Mesenchymal stem cell (in vitro differentiated cells and primary cell): ENCODE measurements around the gene DST.

ENCODE experiments used
- DNase-seq: peaks from one replicate; pipeline ENCODE4 v3.0.0-alpha.2; 2013
- H2AFZ ChIP-seq: one replicate; pipeline ENCODE4 v1.6.1; 2013; ENCODE audit warnings: low read depth, mild to moderate bottlenecking, control low read depth, inconsistent platforms, low read length, moderate library complexity
- H2AK5ac ChIP-seq: 2 replicates; pipeline ENCODE4 v1.6.1; 2013; ENCODE audit warnings: low read length, moderate library complexity, mild to moderate bottlenecking, inconsistent platforms; ENCODE audit not compliant: severe bottlenecking
- H2BK120ac ChIP-seq: one replicate; pipeline ENCODE4 v1.6.1; 2013; ENCODE audit warnings: low read depth, mild to moderate bottlenecking, inconsistent platforms, low read length, moderate library complexity
- H2BK12ac ChIP-seq, 2 experiments: one replicate each; pipeline ENCODE4 v1.6.1; 2013; ENCODE audit warnings: inconsistent platforms in 2 of 2, low read length in 2 of 2, mild to moderate bottlenecking in 2 of 2, moderate library complexity in 2 of 2, control low read depth in 1 of 2
- H2BK15ac ChIP-seq: one replicate; pipeline ENCODE4 v1.6.1; 2013; ENCODE audit warnings: mild to moderate bottlenecking, low read depth, inconsistent platforms; ENCODE audit not compliant: poor library complexity, severe bottlenecking
- H2BK5ac ChIP-seq: 2 replicates; pipeline ENCODE4 v1.6.1; 2013; ENCODE audit warnings: low read depth, mild to moderate bottlenecking, low read length, control low read depth, inconsistent platforms; ENCODE audit not compliant: poor library complexity, severe bottlenecking
- H3K14ac ChIP-seq, 2 experiments: one replicate each; pipeline ENCODE4 v1.6.1; 2013; ENCODE audit warnings: inconsistent platforms in 2 of 2, low read length in 2 of 2, control low read depth in 1 of 2, mild to moderate bottlenecking in 1 of 2, moderate library complexity in 1 of 2
- H3K18ac ChIP-seq, 2 experiments: one replicate each; pipeline ENCODE4 v1.6.1; 2013; ENCODE audit warnings: inconsistent platforms in 2 of 2, low read length in 2 of 2, control low read depth in 1 of 2, low read depth in 1 of 2, mild to moderate bottlenecking in 1 of 2
- H3K23ac ChIP-seq, 2 experiments: one replicate each; pipeline ENCODE4 v1.6.1; 2013; ENCODE audit warnings: inconsistent platforms in 2 of 2, low read length in 2 of 2, mild to moderate bottlenecking in 2 of 2, moderate library complexity in 2 of 2, control low read depth in 1 of 2
- H3K27ac ChIP-seq: 2 replicates; pipeline ENCODE4 v1.5.1; 2013; ENCODE audit warnings: mild to moderate bottlenecking, moderate library complexity, low read length, control low read depth, inconsistent platforms; ENCODE audit not compliant: poor library complexity, severe bottlenecking
- H3K27me3 ChIP-seq, 2 experiments: 2 replicates each; pipeline versions ENCODE4 v1.6.1 to v1.7.0; 2013; ENCODE audit warnings: low read length in 2 of 2, mild to moderate bottlenecking in 2 of 2, moderate library complexity in 2 of 2, control low read depth in 1 of 2, inconsistent platforms in 1 of 2; ENCODE audit not compliant: control insufficient read depth in 1 of 2, insufficient read depth in 1 of 2
- H3K36me3 ChIP-seq, 2 experiments: 2 replicates each; pipeline versions ENCODE4 v1.6.1 to v1.7.0; 2013; ENCODE audit warnings: low read length in 2 of 2, control low read depth in 1 of 2, inconsistent platforms in 1 of 2, low read depth in 1 of 2, mild to moderate bottlenecking in 1 of 2; ENCODE audit not compliant: insufficient read depth in 2 of 2, control insufficient read depth in 1 of 2
- H3K4ac ChIP-seq, 2 experiments: one replicate each; pipeline ENCODE4 v1.6.1; 2013; ENCODE audit warnings: inconsistent platforms in 2 of 2, low read length in 2 of 2, mild to moderate bottlenecking in 2 of 2, moderate library complexity in 2 of 2, control low read depth in 1 of 2, low read depth in 1 of 2
- H3K4me1 ChIP-seq: 2 replicates; pipeline ENCODE4 v1.6.1; 2013; ENCODE audit warnings: low read depth, low read length, control low read depth; ENCODE audit not compliant: control insufficient read depth, insufficient read depth
- H3K4me2 ChIP-seq: 2 replicates; pipeline ENCODE4 v1.6.1; 2013; ENCODE audit warnings: low read length, mild to moderate bottlenecking, inconsistent platforms; ENCODE audit not compliant: poor library complexity, severe bottlenecking
- H3K4me3 ChIP-seq, 2 experiments: 2 replicates each; pipeline versions ENCODE4 v1.5.1 to v1.7.0; 2013; ENCODE audit warnings: low read length in 2 of 2, mild to moderate bottlenecking in 2 of 2, control low read depth in 1 of 2, low read depth in 1 of 2; ENCODE audit not compliant: insufficient read depth in 1 of 2
- H3K79me1 ChIP-seq: replicated peaks from 2 replicates; pipeline ENCODE4 v1.6.1; 2013; ENCODE audit warnings: mild to moderate bottlenecking, control low read depth, low read length, inconsistent platforms; ENCODE audit not compliant: poor library complexity, severe bottlenecking
- H3K9ac ChIP-seq: 2 replicates; pipeline ENCODE4 v1.7.0; 2013; ENCODE audit warnings: mild to moderate bottlenecking, low read length, moderate library complexity
- H3K9me3 ChIP-seq: 2 replicates; pipeline ENCODE4 v1.7.0; 2013; ENCODE audit warnings: mild to moderate bottlenecking, low read length; ENCODE audit not compliant: control insufficient read depth
- H4K8ac ChIP-seq: one replicate; pipeline ENCODE4 v1.6.1; 2013; ENCODE audit warnings: inconsistent platforms, mild to moderate bottlenecking, low read length, moderate library complexity
- H4K91ac ChIP-seq: one replicate; pipeline ENCODE4 v1.6.1; 2013; ENCODE audit warnings: mild to moderate bottlenecking, low read length, inconsistent platforms
- WGBS: methylation state at CpG from one replicate; pipeline ENCODE4 v1.1.7; 2013; ENCODE audit warnings: mixed read lengths; 5-methylcytosine and 5-hydroxymethylcytosine counted together

The DST gene

DNA sequence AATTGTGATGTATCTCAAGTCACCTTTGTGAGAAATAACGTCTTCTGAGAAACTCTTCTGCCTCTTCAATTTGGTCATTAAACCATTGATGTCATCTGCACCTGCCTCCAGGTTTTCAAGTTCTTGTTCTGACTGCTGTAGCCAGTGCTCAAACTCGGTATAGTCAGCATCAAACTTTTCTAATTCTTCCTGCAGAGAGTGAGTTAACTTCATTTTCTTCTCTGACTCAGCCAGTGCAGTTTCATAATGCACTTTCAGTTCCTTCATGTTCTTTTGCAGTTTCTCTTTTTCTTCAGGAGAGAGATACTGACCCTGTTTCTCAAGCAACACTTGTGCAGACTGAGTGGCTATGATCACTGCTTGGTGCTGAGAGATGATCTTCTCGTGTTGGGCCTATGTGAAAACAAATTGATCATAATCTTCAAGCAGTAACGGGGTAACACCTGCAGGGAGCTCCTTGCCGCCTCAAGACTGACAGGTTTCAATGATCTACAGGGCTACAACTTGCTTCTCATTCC is 48.8 kb downstream of the DST start:
- H2AK5ac ChIP-seq = no peak overlapping the region
- H3K18ac ChIP-seq = no peak overlapping the region
- no peak overlapping the region for H2BK12ac ChIP-seq
- 98% methylated on average over 5 of the region's 5 CpGs for WGBS
- no peaks in the 10 kb centered on the region for H3K27me3 ChIP-seq
- no peak overlapping the region for H3K14ac ChIP-seq
- H3K36me3 ChIP-seq = peaks cover 20 to 82% of the 10 kb centered on the region in 2 experiments
- no peak overlapping the region for H3K23ac ChIP-seq
- peak overlapping the region in 1 of 2 experiments; percentile 24 for H3K4me3 ChIP-seq
- H3K4me2 ChIP-seq = no peak overlapping the region
- H3K27ac ChIP-seq = no peak overlapping the region
- H3K9ac ChIP-seq = peak overlapping the region; percentile 25
- no peak overlapping the region for H3K4ac ChIP-seq
- no peaks in the 10 kb centered on the region for H3K9me3 ChIP-seq
- no peak for DNase-seq
- no peak overlapping the region for H4K91ac ChIP-seq
- H3K79me1 ChIP-seq = peaks cover 15% of the 10 kb centered on the region
- H4K8ac ChIP-seq = no peak overlapping the region
- no peak overlapping the region for H2BK15ac ChIP-seq
- H2BK120ac ChIP-seq = no peak overlapping the region
- H2BK5ac ChIP-seq = no peak overlapping the region
- H3K4me1 ChIP-seq = no peaks in the 10 kb centered on the region
- H2AFZ ChIP-seq = no peak overlapping the region

DNA sequence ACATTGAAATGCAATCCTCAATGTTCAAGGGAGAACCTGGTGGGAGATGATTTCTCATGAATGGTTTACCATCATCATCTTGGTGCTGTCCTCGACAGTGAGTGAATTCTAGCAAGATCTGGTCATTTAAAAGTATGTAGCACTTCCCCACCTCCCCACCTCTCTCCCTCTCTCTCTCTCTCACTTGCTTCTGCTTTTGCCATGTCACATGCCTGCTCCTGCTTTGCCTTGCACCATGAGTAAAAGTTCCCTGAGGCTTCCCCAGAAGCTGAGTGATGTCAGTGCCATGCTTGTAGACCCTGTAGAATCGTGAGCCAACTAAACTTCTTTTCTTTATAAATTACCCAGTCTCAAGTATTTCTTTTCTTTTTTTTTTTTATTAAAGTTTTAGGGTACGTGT is 60.5 kb downstream of the DST start:
- Histone ChIP-seq H3K4ac (no peak overlapping the region), H2BK120ac (no peak overlapping the region), H3K4me3 (no peak overlapping the region), H2BK5ac (peak overlapping the region; percentile 24), H2AK5ac (no peak overlapping the region), H3K36me3 (peaks cover 2 to 27% of the 10 kb centered on the region in 2 experiments), H4K91ac (no peak overlapping the region), H3K18ac (no peak overlapping the region), H3K4me2 (no peak overlapping the region), H2BK12ac (no peak overlapping the region), H4K8ac (no peak overlapping the region), H3K14ac (no peak overlapping the region), H3K27me3 (no peaks in the 10 kb centered on the region), H3K79me1 (peaks cover 19% of the 10 kb centered on the region), H2BK15ac (no peak overlapping the region), H2AFZ (no peak overlapping the region), H3K23ac (no peak overlapping the region), H3K4me1 (no peaks in the 10 kb centered on the region), H3K9ac (no peak overlapping the region), H3K27ac (no peak overlapping the region), H3K9me3 (no peaks in the 10 kb centered on the region)
- WGBS = 96% methylated on average over 1 of the region's 3 CpGs
- DNase-seq = no peak

GRCh38 chr6:56581296-56581925 is 61.3 kb downstream of the DST start:
- no peak overlapping the region for H2BK15ac ChIP-seq
- no peak overlapping the region for H2AFZ ChIP-seq
- no peak overlapping the region for H3K4me2 ChIP-seq
- H3K18ac ChIP-seq = no peak overlapping the region
- H2BK120ac ChIP-seq = no peak overlapping the region
- no peak overlapping the region for H2BK12ac ChIP-seq
- H3K4me3 ChIP-seq = no peak overlapping the region
- H2BK5ac ChIP-seq = no peak overlapping the region
- H3K79me1 ChIP-seq = peaks cover 20% of the 10 kb centered on the region
- H3K23ac ChIP-seq = no peak overlapping the region
- H4K91ac ChIP-seq = no peak overlapping the region
- H3K9ac ChIP-seq = no peak overlapping the region
- H3K27ac ChIP-seq = no peak overlapping the region
- H4K8ac ChIP-seq = no peak overlapping the region
- H3K4ac ChIP-seq = no peak overlapping the region
- peaks cover 2 to 35% of the 10 kb centered on the region in 2 experiments for H3K36me3 ChIP-seq
- WGBS = 51% methylated on average over 4 of the region's 4 CpGs
- no peaks in the 10 kb centered on the region for H3K4me1 ChIP-seq
- no peaks in the 10 kb centered on the region for H3K27me3 ChIP-seq
- H3K9me3 ChIP-seq = no peaks in the 10 kb centered on the region
- H2AK5ac ChIP-seq = no peak overlapping the region
- DNase-seq = peak; percentile 15
- no peak overlapping the region for H3K14ac ChIP-seq

- no peak overlapping the region for H3K9ac ChIP-seq
- H3K4me3 ChIP-seq = no peak overlapping the region
- no peak overlapping the region for H4K91ac ChIP-seq
- no peak overlapping the region for H2BK120ac ChIP-seq
- 96% methylated on average over 5 of the region's 5 CpGs for WGBS
- no peaks in the 10 kb centered on the region for H3K9me3 ChIP-seq
- no peak overlapping the region for H2BK12ac ChIP-seq
- H2BK5ac ChIP-seq = no peak overlapping the region
- H2BK15ac ChIP-seq = no peak overlapping the region
- H2AFZ ChIP-seq = no peak overlapping the region
- H4K8ac ChIP-seq = no peak overlapping the region
- H3K4me1 ChIP-seq = no peaks in the 10 kb centered on the region
- H3K36me3 ChIP-seq = peaks cover 7 to 46% of the 10 kb centered on the region in 2 experiments
- no peak overlapping the region for H2AK5ac ChIP-seq
- peaks cover 28% of the 10 kb centered on the region for H3K79me1 ChIP-seq
- no peak overlapping the region for H3K27ac ChIP-seq
- no peak overlapping the region for H3K23ac ChIP-seq
- no peaks in the 10 kb centered on the region for H3K27me3 ChIP-seq
- no peak overlapping the region for H3K4me2 ChIP-seq
- DNase-seq = no peak
- H3K4ac ChIP-seq = no peak overlapping the region
- H3K14ac ChIP-seq = no peak overlapping the region
- no peak overlapping the region for H3K18ac ChIP-seq
Observed at GRCh38 chr6:56580271-56580670, 62.4 kb downstream of the DST start.
